Measurements from ENCODE around the gene NLRP14. TPM values are rescaled to one million over a fixed set of nuclear protein-coding genes. Genes with fewer than 3 reads are reported as not detected.

Gene NLRP14
- total RNA-seq, 2 donors from 2014 or later: not detected

- no peak overlapping the region for H3K27ac Mint-ChIP-seq
- ATAC-seq: no peak
- no peaks in the 10 kb centered on the region for H3K27me3 Mint-ChIP-seq
- H3K4me3 Mint-ChIP-seq: no peak overlapping the region
- no peaks in the 10 kb centered on the region for H3K36me3 Mint-ChIP-seq (ENCODE audit: low read depth)
- no peak for DNase-seq
- H3K9me3 ChIP-seq (ENCODE audit: control insufficient read depth, low read length, poor library complexity, severe bottlenecking): no peaks in the 10 kb centered on the region
- H3K4me1 Mint-ChIP-seq: no peaks in the 10 kb centered on the region
These were observed 7.9 kb downstream of the NLRP14 start for GRCh38 chr11:7028141-7028540.

DNA sequence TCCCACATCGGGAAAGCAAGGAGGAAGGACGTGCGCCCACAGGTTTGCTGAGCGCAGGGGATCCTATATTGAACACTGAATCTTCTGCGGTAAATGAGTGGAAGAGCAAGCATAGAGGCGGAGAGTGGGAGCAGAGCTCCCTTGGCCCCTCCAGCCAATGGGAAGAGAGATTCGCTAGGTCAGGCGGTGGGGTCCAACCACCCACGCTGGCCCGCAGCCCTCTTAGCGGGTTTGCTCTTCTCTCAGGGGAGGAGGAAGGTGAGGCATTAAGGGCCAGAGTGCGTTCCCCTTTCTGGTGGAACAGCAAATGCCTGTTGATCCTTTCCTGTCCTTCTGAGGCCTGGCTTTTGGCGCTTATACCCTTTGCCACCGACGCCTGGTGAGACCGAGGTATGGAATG lies 10.6 kb downstream of the NLRP14 start:
- ATAC-seq: no peak
- no peaks in the 10 kb centered on the region for H3K9me3 ChIP-seq (ENCODE audit: control insufficient read depth, low read length, poor library complexity, severe bottlenecking)
- H3K36me3 Mint-ChIP-seq (ENCODE audit: low read depth): no peaks in the 10 kb centered on the region
- H3K4me1 Mint-ChIP-seq: no peaks in the 10 kb centered on the region
- no peak overlapping the region for H3K4me3 Mint-ChIP-seq
- DNase-seq: no peak
- no peak overlapping the region for H3K27ac Mint-ChIP-seq
- H3K27me3 Mint-ChIP-seq: peaks cover 15% of the 10 kb centered on the region

DNA sequence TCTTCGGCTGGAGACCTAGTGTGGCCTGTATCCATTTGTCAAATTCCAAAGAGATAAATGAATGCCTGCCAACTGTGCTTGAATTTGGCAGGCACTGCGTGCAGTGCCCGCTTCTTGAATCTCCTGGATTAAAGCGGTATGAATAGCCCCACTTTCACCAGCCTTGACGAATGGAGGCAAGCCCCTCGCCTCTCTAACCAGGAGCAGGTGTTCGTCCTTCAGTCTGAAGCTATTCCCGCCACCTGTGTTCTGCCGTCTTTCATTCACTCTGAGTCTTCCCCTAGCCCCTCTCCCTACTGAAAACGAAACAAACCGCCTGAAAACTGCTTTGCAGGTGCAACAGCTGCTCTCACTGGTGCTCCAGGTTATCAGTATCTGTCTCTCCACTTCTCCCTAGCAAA lies 11.2 kb downstream of the NLRP14 start:
- no peak for ATAC-seq
- Mint-ChIP-seq H3K36me3 (ENCODE audit: low read depth) (no peaks in the 10 kb centered on the region), H3K27me3 (peaks cover 16% of the 10 kb centered on the region), H3K27ac (no peak overlapping the region), H3K4me3 (no peak overlapping the region), H3K4me1 (no peaks in the 10 kb centered on the region)
- DNase-seq: no peak
- H3K9me3 ChIP-seq (ENCODE audit: control insufficient read depth, low read length, poor library complexity, severe bottlenecking): no peaks in the 10 kb centered on the region

GRCh38 chr11:7032692-7033091 lies 12.4 kb downstream of the NLRP14 start:
- Mint-ChIP-seq H3K36me3 (ENCODE audit: low read depth) (no peaks in the 10 kb centered on the region), H3K4me3 (no peak overlapping the region), H3K27me3 (peaks cover 16% of the 10 kb centered on the region), H3K27ac (no peak overlapping the region), H3K4me1 (no peaks in the 10 kb centered on the region)
- ATAC-seq (no peak), DNase-seq (no peak)
- no peaks in the 10 kb centered on the region for H3K9me3 ChIP-seq (ENCODE audit: control insufficient read depth, low read length, poor library complexity, severe bottlenecking)

DNA sequence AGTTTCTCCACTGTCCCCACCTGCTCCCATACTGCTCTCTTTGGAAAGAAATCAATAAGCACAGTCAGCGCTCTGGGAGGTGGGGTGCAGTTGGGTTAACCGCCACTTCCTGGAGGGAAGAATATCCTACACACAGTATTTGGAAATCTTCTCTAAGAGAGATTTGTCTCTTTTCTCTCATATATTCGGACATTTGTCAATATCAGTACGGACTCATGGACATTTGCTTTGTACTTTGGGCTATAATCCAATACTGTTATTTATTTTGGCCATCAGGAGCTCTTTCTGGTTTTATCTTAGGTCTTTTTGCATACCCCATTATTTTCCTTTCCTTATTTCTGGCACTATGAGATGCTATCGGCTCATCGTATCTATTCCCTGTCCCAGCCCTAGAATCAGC lies 13.7 kb downstream of the NLRP14 start:
- DNase-seq: no peak

DNA sequence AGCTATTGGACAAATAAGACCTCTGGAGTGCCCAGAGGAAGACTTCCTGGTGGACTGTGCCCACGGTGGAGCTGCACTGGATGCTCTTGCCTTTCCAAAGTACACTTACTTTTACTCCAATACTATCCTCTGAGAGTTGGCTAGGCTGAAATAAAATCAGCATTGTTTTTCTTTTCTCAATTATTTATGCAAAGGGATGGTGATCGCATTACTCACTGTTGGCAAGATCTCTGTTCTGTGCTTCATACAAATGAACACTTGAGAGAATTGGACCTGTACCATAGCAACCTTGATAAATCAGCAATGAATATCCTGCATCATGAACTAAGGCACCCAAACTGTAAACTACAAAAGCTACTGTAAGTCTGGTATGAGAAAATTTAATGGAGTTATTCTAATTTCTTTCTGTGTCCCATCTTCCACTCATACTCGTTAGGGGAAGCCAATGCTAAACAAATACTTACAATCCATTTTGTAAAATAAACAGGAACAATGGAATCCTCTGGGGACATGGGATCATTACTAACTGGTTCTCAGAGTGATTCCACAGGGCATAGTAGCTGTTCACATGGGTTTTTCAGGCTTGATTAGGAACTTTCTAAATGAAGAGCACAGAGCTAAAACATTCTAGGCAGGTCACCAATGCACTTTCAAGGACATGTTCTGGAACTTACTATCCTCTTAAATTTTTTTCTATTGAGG lies 26.3 kb downstream of the NLRP14 start:
- peaks cover 43% of the 10 kb centered on the region for H3K27me3 Mint-ChIP-seq
- ATAC-seq: no peak
- DNase-seq: no peak
- no peaks in the 10 kb centered on the region for H3K4me1 Mint-ChIP-seq
- H3K4me3 Mint-ChIP-seq: no peak overlapping the region
- no peaks in the 10 kb centered on the region for H3K36me3 Mint-ChIP-seq (ENCODE audit: low read depth)
- H3K27ac Mint-ChIP-seq: no peak overlapping the region
- no peaks in the 10 kb centered on the region for H3K9me3 ChIP-seq (ENCODE audit: control insufficient read depth, low read length, poor library complexity, severe bottlenecking)

More for the DNA sequence above, 13.7 kb downstream of the NLRP14 start:
- Mint-ChIP-seq H3K4me3 (no peak overlapping the region), H3K27ac (no peak overlapping the region), H3K36me3 (ENCODE audit: low read depth) (no peaks in the 10 kb centered on the region), H3K27me3 (peaks cover 16% of the 10 kb centered on the region), H3K4me1 (no peaks in the 10 kb centered on the region)
- no peak for ATAC-seq
- H3K9me3 ChIP-seq (ENCODE audit: control insufficient read depth, low read length, poor library complexity, severe bottlenecking): no peaks in the 10 kb centered on the region

GRCh38 chr11:7050191-7050590 lies 29.9 kb downstream of the NLRP14 start:
- ATAC-seq: no peak

GRCh38 chr11:7056828-7057513 lies 36.7 kb downstream of the NLRP14 start:
- H3K4me3 Mint-ChIP-seq: no peak overlapping the region
- ATAC-seq: no peak
- peaks cover 4% of the 10 kb centered on the region for H3K4me1 Mint-ChIP-seq
- no peak overlapping the region for H3K27ac Mint-ChIP-seq
- no peak for DNase-seq
- H3K27me3 Mint-ChIP-seq: peaks cover 40% of the 10 kb centered on the region
- H3K9me3 ChIP-seq (ENCODE audit: control insufficient read depth, low read length, poor library complexity, severe bottlenecking): no peaks in the 10 kb centered on the region
- H3K36me3 Mint-ChIP-seq (ENCODE audit: low read depth): no peaks in the 10 kb centered on the region

More at GRCh38 chr11:7050191-7050590, 29.9 kb downstream of the NLRP14 start:
- no peaks in the 10 kb centered on the region for H3K9me3 ChIP-seq (ENCODE audit: control insufficient read depth, low read length, poor library complexity, severe bottlenecking)
- Mint-ChIP-seq H3K27ac (no peak overlapping the region), H3K4me1 (no peaks in the 10 kb centered on the region), H3K36me3 (ENCODE audit: low read depth) (no peaks in the 10 kb centered on the region), H3K27me3 (peaks cover 39% of the 10 kb centered on the region), H3K4me3 (no peak overlapping the region)
- no peak for DNase-seq

- Mint-ChIP-seq H3K27ac (no peak overlapping the region), H3K4me1 (peaks cover 4% of the 10 kb centered on the region), H3K27me3 (peaks cover 40% of the 10 kb centered on the region), H3K36me3 (ENCODE audit: low read depth) (no peaks in the 10 kb centered on the region), H3K4me3 (no peak overlapping the region)
- no peak for ATAC-seq
- DNase-seq: no peak
- H3K9me3 ChIP-seq (ENCODE audit: control insufficient read depth, low read length, poor library complexity, severe bottlenecking): no peaks in the 10 kb centered on the region
These were observed 37.4 kb downstream of the NLRP14 start for GRCh38 chr11:7057641-7058040.

- Mint-ChIP-seq H3K27me3 (peaks cover 28% of the 10 kb centered on the region), H3K27ac (no peak overlapping the region), H3K36me3 (ENCODE audit: low read depth) (no peaks in the 10 kb centered on the region), H3K4me1 (peaks cover 4% of the 10 kb centered on the region), H3K4me3 (no peak overlapping the region)
- DNase-seq: no peak
- no peak for ATAC-seq
- H3K9me3 ChIP-seq (ENCODE audit: control insufficient read depth, low read length, poor library complexity, severe bottlenecking): no peaks in the 10 kb centered on the region
These were observed 40.6 kb downstream of the NLRP14 start for GRCh38 chr11:7060868-7061267.

DNA sequence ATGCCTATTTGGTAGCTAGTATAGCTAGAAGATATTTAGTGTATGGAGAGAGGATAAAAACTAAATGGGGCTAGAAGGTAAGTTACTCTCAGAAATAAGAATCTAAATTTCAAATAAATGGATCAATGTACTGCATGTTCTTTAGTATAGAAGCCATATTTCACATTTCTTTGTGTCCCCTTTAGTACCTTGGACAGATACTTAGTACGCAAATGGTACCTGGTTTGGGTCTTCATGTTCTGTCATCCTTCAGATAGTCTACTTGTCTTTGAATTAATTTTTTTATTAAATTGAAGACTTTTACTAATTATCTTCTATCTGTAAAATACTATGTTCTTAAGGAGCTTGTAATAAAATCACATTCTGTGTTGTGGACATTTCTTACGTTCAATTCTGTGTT lies 42.3 kb downstream of the NLRP14 start:
- Mint-ChIP-seq H3K27me3 (peaks cover 27% of the 10 kb centered on the region), H3K4me3 (no peak overlapping the region), H3K36me3 (ENCODE audit: low read depth) (no peaks in the 10 kb centered on the region)

GRCh38 chr11:7072401-7073028 lies 52.2 kb downstream of the NLRP14 start:
- Mint-ChIP-seq H3K4me1 (no peaks in the 10 kb centered on the region), H3K27me3 (peaks cover 19% of the 10 kb centered on the region), H3K4me3 (no peak overlapping the region), H3K27ac (no peak overlapping the region), H3K36me3 (ENCODE audit: low read depth) (peaks cover 2% of the 10 kb centered on the region)
- ATAC-seq: no peak
- no peak for DNase-seq
- H3K9me3 ChIP-seq (ENCODE audit: control insufficient read depth, low read length, poor library complexity, severe bottlenecking): no peaks in the 10 kb centered on the region

More for the DNA sequence above, 42.3 kb downstream of the NLRP14 start:
- H3K4me1 Mint-ChIP-seq: peaks cover 4% of the 10 kb centered on the region
- ATAC-seq (no peak), DNase-seq (no peak)
- H3K9me3 ChIP-seq (ENCODE audit: control insufficient read depth, low read length, poor library complexity, severe bottlenecking): no peaks in the 10 kb centered on the region
- H3K27ac Mint-ChIP-seq: no peak overlapping the region

- Mint-ChIP-seq H3K27ac (no peak overlapping the region), H3K27me3 (peaks cover 9% of the 10 kb centered on the region), H3K4me3 (no peak overlapping the region), H3K36me3 (ENCODE audit: low read depth) (no peaks in the 10 kb centered on the region), H3K4me1 (no peaks in the 10 kb centered on the region)
- no peaks in the 10 kb centered on the region for H3K9me3 ChIP-seq (ENCODE audit: control insufficient read depth, low read length, poor library complexity, severe bottlenecking)
- no peak for ATAC-seq
- no peak for DNase-seq
These were observed 56.8 kb downstream of the NLRP14 start for GRCh38 chr11:7077101-7077500.

Measured in T-helper 17 cell (primary cell).